HL-60 (cell line): ENCODE data around the gene ZMIZ2.

Experiments
- POLR2AphosphoS5 ChIP-seq: IDR thresholded peaks from 2 replicates; pipeline ENCODE4 v1.6.1; 2012; ENCODE audit warnings: low read depth
- SPI1 ChIP-seq: IDR thresholded peaks from 2 replicates; pipeline ENCODE4 v1.6.1; 2012; ENCODE audit warnings: low read depth, mild to moderate bottlenecking, borderline replicate concordance
- TF ChIP-seq, protein P1 (sequence below): IDR thresholded peaks from 2 replicates; pipeline ENCODE4 v1.6.1; 2012; ENCODE audit warnings: low read depth; ENCODE audit not compliant: insufficient replicate concordance
- TF ChIP-seq, protein P2 (sequence below): IDR thresholded peaks from one replicate; pipeline ENCODE4 v1.5.1; 2011; ENCODE audit warnings: low read length, control low read depth, inconsistent platforms; ENCODE audit not compliant: insufficient read depth

DNA sequence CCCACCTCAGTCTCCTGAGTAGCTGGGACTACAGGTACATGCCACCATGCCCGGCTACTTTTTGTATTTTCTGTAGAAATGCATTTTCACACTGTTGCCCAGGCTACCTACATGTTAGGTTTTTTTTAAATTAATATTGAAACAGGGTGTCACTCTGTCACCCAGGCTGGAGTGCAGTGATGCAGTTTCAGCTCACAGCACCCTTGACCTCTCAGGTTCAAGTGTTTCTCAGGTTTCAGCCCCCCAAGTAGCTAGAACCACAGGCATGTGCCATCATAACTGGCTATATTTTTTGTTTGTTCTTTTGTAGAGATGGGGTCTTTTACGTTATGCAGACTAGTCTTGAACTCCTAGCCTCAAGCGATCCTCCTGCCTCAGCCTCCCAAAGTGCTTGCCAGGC lies 32.4 kb upstream of the ZMIZ2 start:
- TF ChIP-seq, protein P1, sequence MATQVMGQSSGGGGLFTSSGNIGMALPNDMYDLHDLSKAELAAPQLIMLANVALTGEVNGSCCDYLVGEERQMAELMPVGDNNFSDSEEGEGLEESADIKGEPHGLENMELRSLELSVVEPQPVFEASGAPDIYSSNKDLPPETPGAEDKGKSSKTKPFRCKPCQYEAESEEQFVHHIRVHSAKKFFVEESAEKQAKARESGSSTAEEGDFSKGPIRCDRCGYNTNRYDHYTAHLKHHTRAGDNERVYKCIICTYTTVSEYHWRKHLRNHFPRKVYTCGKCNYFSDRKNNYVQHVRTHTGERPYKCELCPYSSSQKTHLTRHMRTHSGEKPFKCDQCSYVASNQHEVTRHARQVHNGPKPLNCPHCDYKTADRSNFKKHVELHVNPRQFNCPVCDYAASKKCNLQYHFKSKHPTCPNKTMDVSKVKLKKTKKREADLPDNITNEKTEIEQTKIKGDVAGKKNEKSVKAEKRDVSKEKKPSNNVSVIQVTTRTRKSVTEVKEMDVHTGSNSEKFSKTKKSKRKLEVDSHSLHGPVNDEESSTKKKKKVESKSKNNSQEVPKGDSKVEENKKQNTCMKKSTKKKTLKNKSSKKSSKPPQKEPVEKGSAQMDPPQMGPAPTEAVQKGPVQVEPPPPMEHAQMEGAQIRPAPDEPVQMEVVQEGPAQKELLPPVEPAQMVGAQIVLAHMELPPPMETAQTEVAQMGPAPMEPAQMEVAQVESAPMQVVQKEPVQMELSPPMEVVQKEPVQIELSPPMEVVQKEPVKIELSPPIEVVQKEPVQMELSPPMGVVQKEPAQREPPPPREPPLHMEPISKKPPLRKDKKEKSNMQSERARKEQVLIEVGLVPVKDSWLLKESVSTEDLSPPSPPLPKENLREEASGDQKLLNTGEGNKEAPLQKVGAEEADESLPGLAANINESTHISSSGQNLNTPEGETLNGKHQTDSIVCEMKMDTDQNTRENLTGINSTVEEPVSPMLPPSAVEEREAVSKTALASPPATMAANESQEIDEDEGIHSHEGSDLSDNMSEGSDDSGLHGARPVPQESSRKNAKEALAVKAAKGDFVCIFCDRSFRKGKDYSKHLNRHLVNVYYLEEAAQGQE = no peak
- TF ChIP-seq, protein P2, sequence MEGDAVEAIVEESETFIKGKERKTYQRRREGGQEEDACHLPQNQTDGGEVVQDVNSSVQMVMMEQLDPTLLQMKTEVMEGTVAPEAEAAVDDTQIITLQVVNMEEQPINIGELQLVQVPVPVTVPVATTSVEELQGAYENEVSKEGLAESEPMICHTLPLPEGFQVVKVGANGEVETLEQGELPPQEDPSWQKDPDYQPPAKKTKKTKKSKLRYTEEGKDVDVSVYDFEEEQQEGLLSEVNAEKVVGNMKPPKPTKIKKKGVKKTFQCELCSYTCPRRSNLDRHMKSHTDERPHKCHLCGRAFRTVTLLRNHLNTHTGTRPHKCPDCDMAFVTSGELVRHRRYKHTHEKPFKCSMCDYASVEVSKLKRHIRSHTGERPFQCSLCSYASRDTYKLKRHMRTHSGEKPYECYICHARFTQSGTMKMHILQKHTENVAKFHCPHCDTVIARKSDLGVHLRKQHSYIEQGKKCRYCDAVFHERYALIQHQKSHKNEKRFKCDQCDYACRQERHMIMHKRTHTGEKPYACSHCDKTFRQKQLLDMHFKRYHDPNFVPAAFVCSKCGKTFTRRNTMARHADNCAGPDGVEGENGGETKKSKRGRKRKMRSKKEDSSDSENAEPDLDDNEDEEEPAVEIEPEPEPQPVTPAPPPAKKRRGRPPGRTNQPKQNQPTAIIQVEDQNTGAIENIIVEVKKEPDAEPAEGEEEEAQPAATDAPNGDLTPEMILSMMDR = no peak
- no peak for TF ChIP-seq POLR2AphosphoS5
- no peak for TF ChIP-seq SPI1
